H1 (cell line): ENCODE measurements around the gene PHF13. TPM values are rescaled to one million over a fixed set of nuclear protein-coding genes. Genes with fewer than 3 reads are reported as not detected.

Source experiments
- CTCF ChIA-PET: fragments of 300-600 bp; sonication (Branson Sonifier 250); formaldehyde crosslinking; loops from one replicate; lab custom pipeline; 2021; ENCODE audit not compliant: partially characterized antibody; lab: Charles Lee
- POLR2A ChIA-PET: fragments of 300-600 bp; sonication (Branson Sonifier 250); formaldehyde crosslinking; loops from one replicate; lab custom pipeline; 2021; ENCODE audit warnings: inconsistent platforms; ENCODE audit not compliant: partially characterized antibody; lab: Charles Lee
- DNase-seq, 2 experiments: peaks; one replicate each; pipeline versions ENCODE4 v3.0.0 to v3.0.0-alpha.2; 2010 to 2022; ENCODE audit warnings: low spot score in 2 of 2, low read depth in 1 of 2, mixed read lengths in 1 of 2
- FAIRE-seq: peaks from 2 replicates; lab custom pipeline; 2011; peaks lifted over from hg19 to GRCh38; lab: Jason Lieb, UNC
- H2AFZ ChIP-seq: 2 replicates; pipeline ENCODE4 v1.8.1; 2012; ENCODE audit warnings: low read length, inconsistent platforms
- H2AK5ac ChIP-seq: 2 replicates; pipeline ENCODE4 v1.6.1; 2013; ENCODE audit warnings: low read depth, low read length
- H2BK120ac ChIP-seq: replicated peaks from 2 replicates; pipeline ENCODE3; 2013; ENCODE audit warnings: low read depth, low read length, inconsistent platforms
- H2BK12ac ChIP-seq: 2 replicates; pipeline ENCODE4 v1.6.1; 2013; ENCODE audit warnings: low read depth, low read length
- H2BK15ac ChIP-seq: 2 replicates; pipeline ENCODE4 v1.6.1; 2013; ENCODE audit warnings: low read length
- H2BK20ac ChIP-seq: 2 replicates; pipeline ENCODE4 v1.6.1; 2013; ENCODE audit warnings: low read length
- H2BK5ac ChIP-seq: 2 replicates; pipeline ENCODE4 v1.6.1; 2013; ENCODE audit warnings: low read depth, low read length
- H3K14ac ChIP-seq: 2 replicates; pipeline ENCODE4 v1.6.1; 2013; ENCODE audit warnings: inconsistent platforms; ENCODE audit not compliant: insufficient read length
- H3K18ac ChIP-seq: 2 replicates; pipeline ENCODE4 v1.6.1; 2013; ENCODE audit warnings: low read length; ENCODE audit errors: extremely low read depth
- H3K23ac ChIP-seq: 2 replicates; pipeline ENCODE4 v1.6.1; 2013; ENCODE audit warnings: inconsistent platforms; ENCODE audit not compliant: insufficient read length
- H3K23me2 ChIP-seq: 2 replicates; pipeline ENCODE4 v1.6.1; 2013; ENCODE audit warnings: low read depth, low read length
- H3K27ac ChIP-seq: 2 replicates; pipeline ENCODE4 v1.6.1; 2011; ENCODE audit warnings: low read depth, low read length, inconsistent platforms
- H3K27me3 ChIP-seq, 4 experiments: replicated peaks in 1 of 4; 1 replicate in 1 of 4; 2 replicates in 3 of 4; pipeline versions ENCODE4 v1.6.1 to v1.8.1; 2011 to 2013; ENCODE audit warnings: low read length in 3 of 4, mild to moderate bottlenecking in 3 of 4, inconsistent platforms in 2 of 4, mixed read lengths in 2 of 4, moderate library complexity in 1 of 4; ENCODE audit not compliant: control insufficient read depth in 3 of 4, insufficient read depth in 3 of 4; ENCODE audit errors: extremely low read depth in 1 of 4
- H3K36me3 ChIP-seq, 4 experiments: 2 replicates each; pipeline versions ENCODE4 v1.6.1 to v1.8.1; 2011 to 2013; ENCODE audit warnings: mild to moderate bottlenecking in 4 of 4, low read length in 3 of 4, moderate library complexity in 2 of 4, control low read depth in 1 of 4, inconsistent platforms in 1 of 4; ENCODE audit not compliant: insufficient read depth in 4 of 4, control insufficient read depth in 2 of 4
- H3K4ac ChIP-seq: replicated peaks from 2 replicates; pipeline ENCODE3; 2013; ENCODE audit warnings: low read length, low read depth, mixed read lengths, inconsistent platforms; ENCODE audit not compliant: insufficient read length
- H3K4me1 ChIP-seq, 4 experiments: replicated peaks in 1 of 4; 1 replicate in 1 of 4; 2 replicates in 3 of 4; pipeline versions ENCODE4 v1.6.1 to v1.8.1; 2011 to 2013; ENCODE audit warnings: low read length in 3 of 4, inconsistent platforms in 2 of 4, mixed read lengths in 1 of 4; ENCODE audit not compliant: insufficient read depth in 4 of 4, control insufficient read depth in 3 of 4
- H3K4me2 ChIP-seq, 2 experiments: 2 replicates each; pipeline versions ENCODE4 v1.6.1 to v1.8.1; 2011 to 2013; ENCODE audit warnings: low read depth in 2 of 2, low read length in 2 of 2, control low read depth in 1 of 2, inconsistent platforms in 1 of 2, mild to moderate bottlenecking in 1 of 2; ENCODE audit not compliant: insufficient read depth in 1 of 2
- H3K4me3 ChIP-seq, 4 experiments: fragments of 200-600, 300-600 bp in 1 of 4; sonication (generic), shearing (Covaris generic), sonication (Bioruptor Twin) in 1 of 4; 2 replicates each; pipeline versions ENCODE4 v1.5.1 to v1.8.1; 2011 to 2016; ENCODE audit warnings: low read length in 4 of 4, low read depth in 3 of 4, control low read depth in 2 of 4, inconsistent platforms in 2 of 4, mild to moderate bottlenecking in 2 of 4, mixed read lengths in 1 of 4, moderate library complexity in 1 of 4; ENCODE audit not compliant: insufficient read depth in 2 of 4; ENCODE audit errors: extremely low read depth in 1 of 4
- H3K56ac ChIP-seq: replicated peaks from 2 replicates; pipeline ENCODE3; 2013; ENCODE audit warnings: low read depth, mild to moderate bottlenecking, mixed read lengths, low read length, inconsistent platforms; ENCODE audit not compliant: insufficient read length
- H3K79me1 ChIP-seq: 2 replicates; pipeline ENCODE4 v1.6.1; 2013; ENCODE audit warnings: low read depth, low read length, control low read depth
- H3K79me2 ChIP-seq, 2 experiments: 2 replicates each; pipeline versions ENCODE4 v1.6.1 to v1.8.1; 2012 to 2013; ENCODE audit warnings: low read length in 2 of 2, mild to moderate bottlenecking in 2 of 2, inconsistent platforms in 1 of 2; ENCODE audit not compliant: insufficient read depth in 2 of 2, control insufficient read depth in 1 of 2
- H3K9ac ChIP-seq, 4 experiments: replicated peaks in 1 of 4; 1 replicate in 1 of 4; 2 replicates in 3 of 4; pipeline versions ENCODE4 v1.6.1 to v1.8.1; 2011 to 2013; ENCODE audit warnings: low read depth in 3 of 4, low read length in 3 of 4, control low read depth in 2 of 4, mild to moderate bottlenecking in 2 of 4, moderate library complexity in 2 of 4, inconsistent platforms in 1 of 4; ENCODE audit errors: extremely low read depth in 1 of 4
- H3K9me3 ChIP-seq, 2 experiments: 2 replicates each; pipeline versions ENCODE4 v1.6.1 to v1.8.1; 2012 to 2013; ENCODE audit warnings: mild to moderate bottlenecking in 2 of 2, moderate library complexity in 2 of 2, control low read depth in 1 of 2, inconsistent platforms in 1 of 2, low read depth in 1 of 2, low read length in 1 of 2, mixed read lengths in 1 of 2; ENCODE audit not compliant: insufficient read depth in 2 of 2
- H4K20me1 ChIP-seq, 2 experiments: replicated peaks in 1 of 2; 2 replicates each; pipeline versions ENCODE3 to v1.8.1; 2011 to 2013; ENCODE audit warnings: inconsistent platforms in 2 of 2, low read length in 2 of 2, mild to moderate bottlenecking in 1 of 2; ENCODE audit not compliant: insufficient read depth in 2 of 2, control insufficient read depth in 1 of 2
- H4K5ac ChIP-seq: 2 replicates; pipeline ENCODE4 v1.6.1; 2013; ENCODE audit warnings: low read length, low read depth, mixed read lengths, inconsistent platforms; ENCODE audit not compliant: insufficient read length
- H4K8ac ChIP-seq: 2 replicates; pipeline ENCODE4 v1.8.0; 2013; ENCODE audit warnings: mild to moderate bottlenecking, moderate library complexity, low read length, inconsistent platforms; ENCODE audit not compliant: insufficient read depth; ENCODE audit errors: extremely low read depth
- H4K91ac ChIP-seq: replicated peaks from 2 replicates; pipeline ENCODE3; 2013; ENCODE audit warnings: low read length, mixed read lengths, inconsistent platforms; ENCODE audit not compliant: insufficient read length
- CHD1 ChIP-seq: IDR thresholded peaks from 2 replicates; pipeline ENCODE4 v1.6.1; 2012; ENCODE audit warnings: low read depth, low read length, improper control_type of control experiment
- GTF2F1 ChIP-seq: IDR thresholded peaks from 2 replicates; pipeline ENCODE4 v1.6.1; 2012; ENCODE audit warnings: low read depth, low read length, improper control_type of control experiment, borderline replicate concordance
- JUN ChIP-seq: IDR thresholded peaks from 2 replicates; pipeline ENCODE4 v1.6.1; 2011; ENCODE audit warnings: low read depth, mild to moderate bottlenecking, improper control_type of control experiment, low read length
- RNF2 ChIP-seq: fragments of 200-900, 300-1000 bp; sonication (generic); IDR thresholded peaks from 2 replicates; pipeline ENCODE4 v1.7.1; 2016; ENCODE audit warnings: borderline replicate concordance, low read depth, mild to moderate bottlenecking, antibody characterized with exemption, low read length; ENCODE audit not compliant: poor library complexity, severe bottlenecking; ENCODE audit errors: missing control alignments
- TBP ChIP-seq: IDR thresholded peaks from 2 replicates; pipeline ENCODE4 v1.6.1; 2011; ENCODE audit warnings: low read depth, low read length, improper control_type of control experiment
- WGBS, 2 experiments: shearing (Covaris generic) in 1 of 2; methylation state at CpG; one replicate each; pipeline versions ENCODE4 v1.1.6 to v1.1.7; 2013 to 2015; ENCODE audit warnings: low lambda C conversion rate in 2 of 2, mixed read lengths in 2 of 2, inconsistent platforms in 1 of 2, low coverage in 1 of 2, missing lambda C conversion rate in 1 of 2; ENCODE audit not compliant: insufficient replicate concordance in 2 of 2, insufficient coverage in 1 of 2, insufficient read length in 1 of 2; ENCODE audit errors: extremely low coverage in 1 of 2, missing lambda C conversion rate in 1 of 2; 5-methylcytosine and 5-hydroxymethylcytosine counted together
- polyA plus RNA-seq, 7 experiments: library from polyadenylated mRNA; depleted of rRNA in 3 of 7; stranded (reverse) in 5 of 7; unstranded in 2 of 7; fragments of >200 nt in 5 of 7; fragments of 200-250 nt in 2 of 7; gene quantifications; 1 replicate in 5 of 7; 2 replicates in 1 of 7; 4 replicates in 1 of 7; pipeline versions ENCODE4 v1.2.1 to v1.2.3, GENCODE V29; 2011 to 2013; ENCODE audit warnings: missing spikeins in 2 of 7, mixed read lengths in 2 of 7
- total RNA-seq: library from RNA; stranded (reverse); fragmentation: NEBNext Ultra II Directional; extraction: Animal tissue kit (Norgen Biotek cat#: 25700); gene quantifications from 2 replicates; pipeline ENCODE4 v1.2.1, GENCODE V29; 2021

The PHF13 gene
- total and polyA plus RNA-seq, 2 of the 8 experiments (the other 6 are each of a cell fraction or from before 2014, with no cell fraction given): 11.7 to 39.6 TPM

GRCh38 chr1:6658359-6659060 lies 45.0 kb downstream of the PHF13 start:
- Histone ChIP-seq H2BK12ac (no peak overlapping the region), H3K27me3 (no peaks in the 10 kb centered on the region), H3K4me2 (no peak overlapping the region), H3K4me3 (no peak overlapping the region), H4K20me1 (peaks cover 0 to 4% of the 10 kb centered on the region in 2 experiments), H3K9me3 (peaks cover 0 to 2% of the 10 kb centered on the region in 2 experiments; a peak in 1 of 4 replicates), H3K27ac (no peak overlapping the region), H3K79me1 (no peaks in the 10 kb centered on the region; the same call in none of the 2 replicates), H4K5ac (no peak overlapping the region), H3K23me2 (peaks cover 2% of the 10 kb centered on the region; the same call in 1 of the 2 replicates), H3K4me1 (no peaks in the 10 kb centered on the region), H3K23ac (no peak overlapping the region), H2AK5ac (no peak overlapping the region), H2BK20ac (no peak overlapping the region), H3K9ac (no peak overlapping the region), H3K18ac (no peak overlapping the region), H2BK15ac (no peak overlapping the region), H2AFZ (no peak overlapping the region), H3K56ac (no peak overlapping the region), H2BK5ac (no peak overlapping the region), H2BK120ac (no peak overlapping the region), H4K91ac (no peak overlapping the region), H3K36me3 (peaks cover 2 to 12% (median 6%) of the 10 kb centered on the region in 4 experiments; a peak in 7 of 8 replicates), H3K14ac (no peak overlapping the region), H3K79me2 (peaks cover 0 to 15% of the 10 kb centered on the region in 2 experiments; a peak in 1 of 4 replicates), H3K4ac (no peak overlapping the region), H4K8ac (no peak overlapping the region)
- CTCF ChIA-PET: interaction anchor here (0.5 to 1.4 kb wide), 4 partner anchors 11 to 142 kb away, joined by 3 to 6 read pairs (median 4); no protein-coding TSS in a partner anchor
- FAIRE-seq (no peak), DNase-seq (no peak)
- WGBS, 2 experiments: 97% methylated on average over 5 of the region's 5 CpGs; no CpG with 5 or more reads in 1 of the 2 experiments
- POLR2A ChIA-PET: interaction anchor here (1.5 kb wide), 1 partner anchor 55 kb away, joined by 3 read pairs; no protein-coding TSS in a partner anchor
- TF ChIP-seq CHD1 (no peak), JUN (no peak), RNF2 (no peak), TBP (no peak), GTF2F1 (no peak)
